GM12801 (cell line): Measurements from ENCODE around the gene ADRA1B.

ENCODE experiments used
- TF ChIP-seq, protein P1 (sequence below): IDR thresholded peaks from one replicate; pipeline ENCODE4 v1.5.1; 2011; ENCODE audit warnings: control low read depth; ENCODE audit not compliant: insufficient read length; ENCODE audit errors: extremely low read depth

Gene ADRA1B

DNA sequence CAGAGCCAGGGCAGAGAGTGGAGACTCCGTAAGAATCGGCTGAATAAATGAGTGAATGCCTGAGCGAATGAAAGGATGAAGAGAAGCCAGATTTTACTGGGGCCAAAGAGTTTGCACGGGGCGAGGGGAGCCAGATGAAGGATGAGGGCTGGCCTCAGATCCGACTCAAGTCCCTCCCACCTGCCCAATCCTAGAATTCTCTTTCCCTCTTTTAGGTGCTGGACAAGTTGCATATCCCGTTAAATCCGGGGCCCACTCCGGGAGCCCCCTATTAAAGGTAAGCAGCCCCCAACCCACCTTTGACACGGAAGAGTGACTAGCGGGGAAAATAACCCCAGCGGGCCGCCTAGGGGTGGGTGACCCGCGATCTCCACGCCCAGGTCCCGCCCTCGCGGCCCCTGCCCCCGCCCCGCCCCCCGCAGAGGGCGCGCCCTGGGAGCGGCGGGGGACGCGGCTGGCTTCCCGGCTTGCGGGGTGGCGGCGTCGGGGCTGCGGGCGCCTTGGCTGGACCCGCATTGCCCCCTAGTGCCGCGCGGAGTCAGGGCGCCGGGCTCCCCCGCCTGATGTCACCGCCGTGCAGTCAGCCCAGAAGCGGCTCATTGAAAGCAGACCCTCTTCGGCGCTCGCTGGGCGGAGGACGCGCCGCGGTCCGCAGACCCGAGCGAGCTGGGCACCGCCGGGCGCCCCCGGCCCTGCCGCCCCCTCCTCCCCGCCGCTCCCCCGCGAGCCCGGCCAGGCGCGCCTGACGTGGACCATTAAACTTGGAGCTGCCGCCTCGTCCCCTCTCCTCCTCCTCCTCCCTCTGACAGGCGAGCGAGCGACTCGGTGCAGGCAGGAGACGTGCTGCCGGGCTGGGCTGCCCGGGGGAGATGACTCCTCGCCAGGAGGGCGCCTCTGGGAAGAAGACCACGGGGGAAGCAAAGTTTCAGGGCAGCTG is at the start of gene ADRA1B:
Gene ADRA1B (plus strand): TSS at position 579 of the 937 bp plus-strand sequence. CDS start 424 bp downstream, outside the sequence.
- TF ChIP-seq, protein P1, sequence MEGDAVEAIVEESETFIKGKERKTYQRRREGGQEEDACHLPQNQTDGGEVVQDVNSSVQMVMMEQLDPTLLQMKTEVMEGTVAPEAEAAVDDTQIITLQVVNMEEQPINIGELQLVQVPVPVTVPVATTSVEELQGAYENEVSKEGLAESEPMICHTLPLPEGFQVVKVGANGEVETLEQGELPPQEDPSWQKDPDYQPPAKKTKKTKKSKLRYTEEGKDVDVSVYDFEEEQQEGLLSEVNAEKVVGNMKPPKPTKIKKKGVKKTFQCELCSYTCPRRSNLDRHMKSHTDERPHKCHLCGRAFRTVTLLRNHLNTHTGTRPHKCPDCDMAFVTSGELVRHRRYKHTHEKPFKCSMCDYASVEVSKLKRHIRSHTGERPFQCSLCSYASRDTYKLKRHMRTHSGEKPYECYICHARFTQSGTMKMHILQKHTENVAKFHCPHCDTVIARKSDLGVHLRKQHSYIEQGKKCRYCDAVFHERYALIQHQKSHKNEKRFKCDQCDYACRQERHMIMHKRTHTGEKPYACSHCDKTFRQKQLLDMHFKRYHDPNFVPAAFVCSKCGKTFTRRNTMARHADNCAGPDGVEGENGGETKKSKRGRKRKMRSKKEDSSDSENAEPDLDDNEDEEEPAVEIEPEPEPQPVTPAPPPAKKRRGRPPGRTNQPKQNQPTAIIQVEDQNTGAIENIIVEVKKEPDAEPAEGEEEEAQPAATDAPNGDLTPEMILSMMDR: no peak

DNA sequence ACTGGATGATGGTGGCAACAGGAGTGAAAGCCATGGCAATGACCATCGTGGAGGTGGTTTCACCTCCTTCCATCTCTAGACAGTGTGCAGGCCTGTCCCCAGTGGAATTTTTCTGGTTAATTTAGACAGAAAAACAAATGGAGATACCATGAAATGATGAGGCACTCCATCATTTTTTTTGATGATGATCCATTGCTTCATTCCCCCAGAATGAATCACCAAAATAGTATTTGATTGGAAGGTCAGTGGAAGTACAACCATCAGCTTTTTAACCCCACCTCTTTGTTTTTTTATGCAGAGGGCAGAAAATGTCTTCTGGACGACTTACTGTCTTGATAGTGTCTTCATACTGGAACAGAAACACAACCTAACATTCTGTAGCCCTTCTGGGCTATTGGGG is 42.6 kb upstream of the ADRA1B start:
- TF ChIP-seq, protein P1: no peak

DNA sequence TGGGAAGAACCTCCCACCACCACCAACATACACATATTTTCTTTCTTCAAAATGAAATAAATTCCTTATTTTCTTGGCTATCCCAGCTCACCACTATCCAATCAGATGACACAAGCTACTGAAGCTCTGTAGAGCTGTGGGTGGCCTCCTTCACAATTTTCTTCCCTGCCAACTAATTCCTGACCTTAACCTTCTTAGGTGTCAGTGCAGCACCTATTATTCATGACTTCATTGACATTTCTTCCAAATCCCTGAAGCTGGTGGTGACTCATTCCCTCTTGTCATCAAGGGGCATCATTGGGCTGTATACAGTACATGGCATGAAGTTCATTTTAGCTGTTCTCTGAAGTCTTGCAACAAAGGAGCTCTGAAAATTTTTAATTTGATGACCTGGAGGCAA is 42.0 kb upstream of the ADRA1B start:
- TF ChIP-seq, protein P1: no peak

DNA sequence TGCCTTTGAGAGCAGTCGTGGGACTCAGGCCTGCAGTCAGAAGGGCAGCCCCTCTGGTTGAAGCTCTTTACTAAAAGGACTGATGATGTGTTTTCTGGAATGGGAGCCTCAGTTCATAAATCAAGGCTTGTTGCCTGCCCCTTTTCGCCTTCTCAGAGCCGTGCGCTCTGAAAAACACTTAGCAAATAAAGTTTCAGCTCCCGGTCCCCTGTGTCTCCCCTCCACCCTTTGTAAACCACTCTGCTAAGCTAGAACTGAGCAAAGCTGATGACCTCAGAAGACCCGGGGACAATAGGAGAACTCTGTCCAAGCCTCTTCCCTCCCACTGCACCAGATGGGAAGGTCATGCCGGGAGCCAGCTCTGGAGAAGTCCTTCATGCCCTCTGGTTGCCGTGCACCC is 39.3 kb upstream of the ADRA1B start:
- TF ChIP-seq, protein P1: no peak

DNA sequence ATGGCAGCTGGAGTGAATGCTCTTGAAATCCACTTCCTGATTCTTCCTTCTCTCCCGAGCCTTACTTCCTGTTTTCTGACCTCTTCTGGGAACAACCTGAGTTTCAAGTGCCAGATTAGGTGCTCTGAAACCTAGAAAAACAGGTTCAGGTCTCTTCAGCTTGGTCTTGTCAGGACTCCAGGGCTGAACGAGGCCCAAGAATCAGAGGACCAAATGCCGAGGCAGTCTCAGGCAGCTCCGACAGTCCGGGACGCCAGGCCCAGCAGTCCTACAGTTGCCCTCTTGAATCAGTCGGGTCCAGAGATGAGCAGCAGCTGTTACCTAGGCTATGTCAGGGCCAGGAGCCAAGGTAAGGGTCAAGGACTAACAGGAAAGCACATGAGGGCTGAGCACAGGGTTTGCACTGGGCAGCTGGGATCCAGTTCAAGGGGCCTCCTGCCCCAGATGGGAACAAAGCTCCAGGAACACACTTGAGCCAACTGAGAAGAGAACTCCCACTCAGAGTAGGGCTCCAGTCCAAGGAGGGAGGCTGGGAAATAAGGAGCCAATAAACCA is 38.3 kb upstream of the ADRA1B start:
- TF ChIP-seq, protein P1: no peak

DNA sequence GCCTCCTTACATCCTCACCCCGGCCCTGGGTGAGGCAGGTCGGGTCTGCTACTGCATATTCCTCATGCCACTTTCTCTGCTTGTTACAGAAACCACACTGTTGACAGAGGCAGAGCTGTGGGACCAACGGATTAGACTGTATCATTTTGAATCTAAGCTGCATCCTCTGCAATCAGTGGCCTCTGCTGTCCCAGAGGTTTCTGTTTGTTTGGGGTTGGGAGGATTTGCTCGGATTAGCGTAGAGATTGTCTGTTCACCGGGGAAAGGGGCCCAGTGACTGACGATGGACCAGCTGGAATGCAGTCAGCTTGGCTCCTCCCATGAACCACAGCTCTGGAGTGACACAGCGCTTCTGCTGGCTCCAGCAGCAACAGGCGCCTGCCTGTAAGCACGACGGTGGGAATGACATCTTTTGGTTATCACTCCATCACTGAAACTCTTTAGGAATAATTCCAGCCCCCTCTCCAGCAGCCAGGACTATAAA is 37.3 kb upstream of the ADRA1B start:
- TF ChIP-seq, protein P1: no peak

DNA sequence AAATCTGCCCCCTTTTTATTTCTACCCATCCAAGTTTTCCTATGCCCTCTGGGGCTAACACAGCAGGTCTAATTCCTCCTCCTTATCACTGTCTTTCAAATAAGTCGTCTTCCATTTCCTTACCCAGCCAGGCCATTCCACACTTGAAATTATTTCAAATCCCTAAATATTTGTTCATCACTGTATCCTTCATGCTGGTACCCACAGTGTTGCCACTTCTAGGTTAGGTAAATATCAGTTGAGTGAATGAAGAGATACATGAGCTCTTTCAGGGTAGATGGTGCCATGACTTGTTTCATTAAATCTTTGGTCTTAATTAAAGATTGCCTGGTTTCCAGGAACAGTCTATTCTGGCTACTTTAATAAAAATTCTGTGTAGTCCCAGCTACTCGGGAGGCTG is 35.6 kb upstream of the ADRA1B start:
- TF ChIP-seq, protein P1: no peak
